Osteoblast (primary cell): Measurements from ENCODE around the gene IKZF3. TPM values are rescaled to one million over a fixed set of nuclear protein-coding genes. Genes with fewer than 3 reads are reported as not detected.

Source experiments
- DNase-seq: peaks from one replicate; pipeline ENCODE4 v3.0.0; 2011; ENCODE audit warnings: low spot score, mixed read lengths; ENCODE audit not compliant: insufficient read length; ENCODE audit errors: missing footprints
- H2AFZ ChIP-seq: 2 replicates; pipeline ENCODE4 v1.6.0; 2011; ENCODE audit warnings: mild to moderate bottlenecking, low read length
- H3K27ac ChIP-seq: 2 replicates; pipeline ENCODE4 v1.5.1; 2011; ENCODE audit warnings: mild to moderate bottlenecking, low read depth, low read length, moderate library complexity
- H3K27me3 ChIP-seq: 2 replicates; pipeline ENCODE4 v1.6.0; 2012; ENCODE audit warnings: mild to moderate bottlenecking, control low read depth, inconsistent platforms, low read length, moderate library complexity; ENCODE audit not compliant: insufficient read depth
- H3K36me3 ChIP-seq: 2 replicates; pipeline ENCODE4 v1.5.1; 2011; ENCODE audit warnings: mild to moderate bottlenecking, low read length, control low read depth, moderate library complexity; ENCODE audit not compliant: insufficient read depth
- H3K4me1 ChIP-seq: 2 replicates; pipeline ENCODE4 v1.5.1; 2011; ENCODE audit warnings: mild to moderate bottlenecking, low read length, control low read depth, moderate library complexity; ENCODE audit not compliant: insufficient read depth
- H3K4me2 ChIP-seq: 2 replicates; pipeline ENCODE4 v1.6.0; 2011; ENCODE audit warnings: mild to moderate bottlenecking, low read length; ENCODE audit not compliant: insufficient read depth
- H3K4me3 ChIP-seq: fragments of 200-600 bp; sonication (generic); 3 replicates; pipeline ENCODE4 v1.5.1; 2012; ENCODE audit warnings: mild to moderate bottlenecking, low read length, inconsistent platforms; ENCODE audit not compliant: insufficient read depth
- H3K79me2 ChIP-seq: 2 replicates; pipeline ENCODE4 v1.6.0; 2012; ENCODE audit warnings: mild to moderate bottlenecking, low read length, control low read depth, inconsistent platforms; ENCODE audit not compliant: insufficient read depth
- H3K9me3 ChIP-seq: 2 replicates; pipeline ENCODE4 v1.5.1; 2011; ENCODE audit warnings: low read depth, low read length, control low read depth
- H4K20me1 ChIP-seq: 2 replicates; pipeline ENCODE4 v1.6.0; 2012; ENCODE audit warnings: mild to moderate bottlenecking, low read length, control low read depth; ENCODE audit not compliant: insufficient read depth
- CTCF ChIP-seq: IDR thresholded peaks from 2 replicates; pipeline ENCODE4 v1.5.1; 2011; ENCODE audit warnings: mild to moderate bottlenecking, low read depth, low read length, moderate library complexity; ENCODE audit errors: extremely low read depth
- total RNA-seq: library from RNA; depleted of rRNA; stranded (reverse); fragments of >200 nt; gene quantifications from 2 replicates; pipeline ENCODE4 v1.2.3, GENCODE V29; 2012

IKZF3 gene
- total RNA-seq, 1 donor: not detected

GRCh38 chr17:39810939-39811728 lies 53.0 kb downstream of the IKZF3 start:
- Histone ChIP-seq H3K27ac (no peak overlapping the region), H3K36me3 (no peaks in the 10 kb centered on the region), H3K4me1 (no peaks in the 10 kb centered on the region), H2AFZ (no peak overlapping the region), H3K27me3 (peaks cover 36% of the 10 kb centered on the region), H4K20me1 (no peaks in the 10 kb centered on the region), H3K9me3 (no peaks in the 10 kb centered on the region), H3K4me2 (no peak overlapping the region), H3K4me3 (no peak overlapping the region), H3K79me2 (no peaks in the 10 kb centered on the region)
- DNase-seq: no peak
- no peak for TF ChIP-seq CTCF

- H4K20me1 ChIP-seq: no peaks in the 10 kb centered on the region
- H3K4me1 ChIP-seq: no peaks in the 10 kb centered on the region
- no peaks in the 10 kb centered on the region for H3K79me2 ChIP-seq
- no peak for DNase-seq
- H3K36me3 ChIP-seq: no peaks in the 10 kb centered on the region
- TF ChIP-seq CTCF: no peak
- no peak overlapping the region for H3K27ac ChIP-seq
- H3K4me3 ChIP-seq: no peak overlapping the region
- H3K4me2 ChIP-seq: no peak overlapping the region
- no peak overlapping the region for H2AFZ ChIP-seq
- peaks cover 51% of the 10 kb centered on the region for H3K27me3 ChIP-seq
- H3K9me3 ChIP-seq: no peaks in the 10 kb centered on the region
These were observed 54.9 kb downstream of the IKZF3 start for GRCh38 chr17:39809221-39809620.

- no peaks in the 10 kb centered on the region for H3K4me1 ChIP-seq
- no peaks in the 10 kb centered on the region for H3K36me3 ChIP-seq
- H3K27me3 ChIP-seq: peaks cover 51% of the 10 kb centered on the region
- no peak for TF ChIP-seq CTCF
- no peaks in the 10 kb centered on the region for H4K20me1 ChIP-seq
- no peak overlapping the region for H2AFZ ChIP-seq
- no peak overlapping the region for H3K4me2 ChIP-seq
- no peak for DNase-seq
- H3K79me2 ChIP-seq: no peaks in the 10 kb centered on the region
- H3K9me3 ChIP-seq: no peaks in the 10 kb centered on the region
- no peak overlapping the region for H3K27ac ChIP-seq
- no peak overlapping the region for H3K4me3 ChIP-seq
These were observed 55.6 kb downstream of the IKZF3 start for GRCh38 chr17:39808409-39808997.

- Histone ChIP-seq H3K36me3 (no peaks in the 10 kb centered on the region), H2AFZ (no peak overlapping the region), H3K4me3 (no peak overlapping the region), H3K4me1 (no peaks in the 10 kb centered on the region), H4K20me1 (no peaks in the 10 kb centered on the region), H3K27ac (no peak overlapping the region), H3K79me2 (no peaks in the 10 kb centered on the region), H3K9me3 (no peaks in the 10 kb centered on the region), H3K27me3 (peaks cover 44% of the 10 kb centered on the region), H3K4me2 (no peak overlapping the region)
- no peak for DNase-seq
- TF ChIP-seq CTCF: no peak
These were observed 59.3 kb downstream of the IKZF3 start for GRCh38 chr17:39804839-39805238.
